ENCODE data around the gene N4BP3.

N4BP3 gene

GRCh38 chr5:178080056-178080455 is 33.3 kb upstream of the N4BP3 start:
- H3K18ac ChIP-seq (ENCODE audit: low read length): no peak overlapping the region
- no peak overlapping the region for H4K5ac ChIP-seq (ENCODE audit: low read length)
- H3K79me1 ChIP-seq (ENCODE audit: low read length): no peaks in the 10 kb centered on the region
- H3K9ac ChIP-seq (ENCODE audit: low read length): no peak overlapping the region
- H3K79me2 ChIP-seq (ENCODE audit: control insufficient read depth, insufficient read depth, low read length): no peaks in the 10 kb centered on the region
- no peaks in the 10 kb centered on the region for H3K27me3 ChIP-seq (ENCODE audit: insufficient read depth, low read length, poor library complexity)
- peak overlapping the region; percentile 42 for H3K56ac ChIP-seq (ENCODE audit: low read length)
- no peaks in the 10 kb centered on the region for H3K4me1 ChIP-seq (ENCODE audit: control insufficient read depth, low read depth, low read length)
- DNase-seq: no peak
- WGBS (ENCODE audit: extremely low coverage, insufficient coverage, low lambda C conversion rate): no CpG with 5 or more reads among the region's 8 CpGs
- H3K4me3 ChIP-seq (ENCODE audit: low read length): no peak overlapping the region
- no peaks in the 10 kb centered on the region for H3K36me3 ChIP-seq (ENCODE audit: control insufficient read depth, insufficient read depth, low read length)
- no peak overlapping the region for H3K4me2 ChIP-seq (ENCODE audit: low read length)
- no peak overlapping the region for H3K23ac ChIP-seq (ENCODE audit: low read length)
- no peak overlapping the region for H3K27ac ChIP-seq (ENCODE audit: low read depth, low read length)
- no peak overlapping the region for H2BK120ac ChIP-seq (ENCODE audit: low read depth, low read length)
- no peak overlapping the region for H2AK5ac ChIP-seq (ENCODE audit: low read length)
- no peak overlapping the region for H2BK5ac ChIP-seq (ENCODE audit: low read length)
- H2BK15ac ChIP-seq (replicated peaks; ENCODE audit: low read depth): no peak overlapping the region
- H3K4ac ChIP-seq (ENCODE audit: low read depth, low read length): no peak overlapping the region
- H4K8ac ChIP-seq (ENCODE audit: low read depth, low read length): no peak overlapping the region

- H3K18ac ChIP-seq (ENCODE audit: low read length): no peak overlapping the region
- H3K79me1 ChIP-seq (ENCODE audit: low read length): no peaks in the 10 kb centered on the region
- no peak overlapping the region for H4K5ac ChIP-seq (ENCODE audit: low read length)
- H2BK5ac ChIP-seq (ENCODE audit: low read length): no peak overlapping the region
- H3K4me3 ChIP-seq (ENCODE audit: low read length): no peak overlapping the region
- no peaks in the 10 kb centered on the region for H3K36me3 ChIP-seq (ENCODE audit: control insufficient read depth, insufficient read depth, low read length)
- no CpG with 5 or more reads among the region's 9 CpGs for WGBS (ENCODE audit: extremely low coverage, insufficient coverage, low lambda C conversion rate)
- H2BK15ac ChIP-seq (replicated peaks; ENCODE audit: low read depth): no peak overlapping the region
- H4K8ac ChIP-seq (ENCODE audit: low read depth, low read length): no peak overlapping the region
- no peak overlapping the region for H3K4me2 ChIP-seq (ENCODE audit: low read length)
- peak; percentile 52 for DNase-seq
- H2AK5ac ChIP-seq (ENCODE audit: low read length): no peak overlapping the region
- no peak overlapping the region for H3K23ac ChIP-seq (ENCODE audit: low read length)
- H3K56ac ChIP-seq (ENCODE audit: low read length): peak overlapping the region; percentile 64
- H3K9ac ChIP-seq (ENCODE audit: low read length): no peak overlapping the region
- no peak overlapping the region for H2BK120ac ChIP-seq (ENCODE audit: low read depth, low read length)
- no peak overlapping the region for H3K27ac ChIP-seq (ENCODE audit: low read depth, low read length)
- no peaks in the 10 kb centered on the region for H3K4me1 ChIP-seq (ENCODE audit: control insufficient read depth, low read depth, low read length)
- H3K79me2 ChIP-seq (ENCODE audit: control insufficient read depth, insufficient read depth, low read length): no peaks in the 10 kb centered on the region
- no peak overlapping the region for H3K4ac ChIP-seq (ENCODE audit: low read depth, low read length)
- H3K27me3 ChIP-seq (ENCODE audit: insufficient read depth, low read length, poor library complexity): no peaks in the 10 kb centered on the region
Observed at GRCh38 chr5:178080618-178081410, 32.5 kb upstream of the N4BP3 start.

DNA sequence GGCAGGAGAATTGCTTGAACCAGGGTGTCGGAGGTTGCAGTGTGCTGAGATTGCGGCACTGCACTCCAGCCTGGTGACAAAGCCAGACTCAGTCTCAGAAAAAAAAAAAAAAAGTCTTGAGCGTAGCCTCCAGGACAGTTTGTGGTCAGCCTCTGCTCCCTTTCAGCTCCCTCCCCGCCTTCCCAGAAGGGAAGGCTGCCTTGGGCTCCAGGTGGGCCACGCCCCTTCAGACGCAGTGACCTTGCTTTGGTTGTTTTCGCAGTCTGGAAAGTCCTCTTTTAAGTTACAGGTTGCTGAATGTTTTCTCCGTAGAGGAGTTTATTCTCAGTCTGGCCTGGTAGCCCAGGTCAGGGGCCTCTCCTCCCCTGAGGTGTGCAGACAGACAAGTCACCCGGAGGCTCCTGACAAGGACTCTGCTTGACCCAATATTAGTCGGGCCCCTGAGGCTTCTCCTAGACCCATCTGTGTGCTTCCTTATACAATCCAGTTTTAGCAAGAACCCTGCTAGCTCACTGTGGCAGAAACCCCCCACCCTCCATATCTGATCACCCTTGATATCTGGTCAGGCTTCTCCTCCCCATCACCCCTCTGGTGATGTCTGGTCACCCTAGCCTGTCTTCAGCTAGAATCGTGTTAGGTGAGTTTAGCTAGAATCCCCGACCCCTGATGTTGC is 31.6 kb upstream of the N4BP3 start:
- no peak overlapping the region for H3K23ac ChIP-seq (ENCODE audit: low read length)
- no CpG with 5 or more reads among the region's 12 CpGs for WGBS (ENCODE audit: extremely low coverage, insufficient coverage, low lambda C conversion rate)
- no peak overlapping the region for H2BK15ac ChIP-seq (replicated peaks; ENCODE audit: low read depth)
- no peak overlapping the region for H3K4ac ChIP-seq (ENCODE audit: low read depth, low read length)
- H3K56ac ChIP-seq (ENCODE audit: low read length): no peak overlapping the region
- H3K27ac ChIP-seq (ENCODE audit: low read depth, low read length): no peak overlapping the region
- no peaks in the 10 kb centered on the region for H3K79me2 ChIP-seq (ENCODE audit: control insufficient read depth, insufficient read depth, low read length)
- H2BK120ac ChIP-seq (ENCODE audit: low read depth, low read length): no peak overlapping the region
- no peak overlapping the region for H3K4me2 ChIP-seq (ENCODE audit: low read length)
- H3K27me3 ChIP-seq (ENCODE audit: insufficient read depth, low read length, poor library complexity): no peaks in the 10 kb centered on the region
- no peak overlapping the region for H3K9ac ChIP-seq (ENCODE audit: low read length)
- no peak overlapping the region for H2AK5ac ChIP-seq (ENCODE audit: low read length)
- H4K8ac ChIP-seq (ENCODE audit: low read depth, low read length): no peak overlapping the region
- no peak overlapping the region for H3K18ac ChIP-seq (ENCODE audit: low read length)
- DNase-seq: no peak
- H3K4me1 ChIP-seq (ENCODE audit: control insufficient read depth, low read depth, low read length): no peaks in the 10 kb centered on the region
- no peaks in the 10 kb centered on the region for H3K36me3 ChIP-seq (ENCODE audit: control insufficient read depth, insufficient read depth, low read length)
- H3K4me3 ChIP-seq (ENCODE audit: low read length): no peak overlapping the region
- H4K5ac ChIP-seq (ENCODE audit: low read length): no peak overlapping the region
- H2BK5ac ChIP-seq (ENCODE audit: low read length): no peak overlapping the region
- no peaks in the 10 kb centered on the region for H3K79me1 ChIP-seq (ENCODE audit: low read length)

DNA sequence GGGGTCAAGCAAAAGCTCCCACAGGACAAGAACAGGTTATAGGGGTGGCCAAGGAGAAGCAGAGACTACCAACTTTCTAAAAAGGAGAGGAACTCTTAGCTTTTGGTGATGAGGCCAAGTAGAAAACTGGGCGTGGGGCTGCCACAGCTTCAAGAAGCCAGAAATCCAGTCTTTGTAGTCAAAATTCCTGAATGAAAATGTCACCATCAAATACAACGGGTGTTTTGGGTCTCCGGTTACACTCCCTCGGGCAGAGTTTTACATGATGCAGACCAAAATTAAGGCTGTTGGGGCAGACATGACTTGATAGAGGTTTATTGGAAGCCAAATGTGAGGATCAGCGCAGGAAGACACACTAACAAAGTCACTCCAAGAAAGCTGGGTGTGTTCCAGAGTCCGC is 29.4 kb upstream of the N4BP3 start:
- Histone ChIP-seq H2BK5ac (ENCODE audit: low read length) (no peak overlapping the region), H3K23ac (ENCODE audit: low read length) (no peak overlapping the region), H3K4ac (ENCODE audit: low read depth, low read length) (no peak overlapping the region), H3K27me3 (ENCODE audit: insufficient read depth, low read length, poor library complexity) (no peaks in the 10 kb centered on the region), H4K8ac (ENCODE audit: low read depth, low read length) (no peak overlapping the region), H4K5ac (ENCODE audit: low read length) (no peak overlapping the region), H3K9ac (ENCODE audit: low read length) (no peak overlapping the region), H3K56ac (ENCODE audit: low read length) (no peak overlapping the region), H2BK120ac (ENCODE audit: low read depth, low read length) (no peak overlapping the region), H3K36me3 (ENCODE audit: control insufficient read depth, insufficient read depth, low read length) (no peaks in the 10 kb centered on the region), H3K4me2 (ENCODE audit: low read length) (no peak overlapping the region), H3K18ac (ENCODE audit: low read length) (no peak overlapping the region), H2BK15ac (replicated peaks; ENCODE audit: low read depth) (no peak overlapping the region), H3K4me1 (ENCODE audit: control insufficient read depth, low read depth, low read length) (no peaks in the 10 kb centered on the region), H3K79me1 (ENCODE audit: low read length) (no peaks in the 10 kb centered on the region), H3K79me2 (ENCODE audit: control insufficient read depth, insufficient read depth, low read length) (no peaks in the 10 kb centered on the region), H2AK5ac (ENCODE audit: low read length) (no peak overlapping the region), H3K27ac (ENCODE audit: low read depth, low read length) (no peak overlapping the region), H3K4me3 (ENCODE audit: low read length) (no peak overlapping the region)
- no CpG with 5 or more reads among the region's 6 CpGs for WGBS (ENCODE audit: extremely low coverage, insufficient coverage, low lambda C conversion rate)
- DNase-seq: peak; percentile 60

GRCh38 chr5:178085316-178085715 is 28.0 kb upstream of the N4BP3 start:
- Histone ChIP-seq H2AK5ac (ENCODE audit: low read length) (no peak overlapping the region), H4K8ac (ENCODE audit: low read depth, low read length) (no peak overlapping the region), H3K4me3 (ENCODE audit: low read length) (no peak overlapping the region), H3K79me2 (ENCODE audit: control insufficient read depth, insufficient read depth, low read length) (no peaks in the 10 kb centered on the region), H3K27me3 (ENCODE audit: insufficient read depth, low read length, poor library complexity) (no peaks in the 10 kb centered on the region), H3K36me3 (ENCODE audit: control insufficient read depth, insufficient read depth, low read length) (no peaks in the 10 kb centered on the region), H3K56ac (ENCODE audit: low read length) (no peak overlapping the region), H2BK120ac (ENCODE audit: low read depth, low read length) (no peak overlapping the region), H3K18ac (ENCODE audit: low read length) (no peak overlapping the region), H3K4me1 (ENCODE audit: control insufficient read depth, low read depth, low read length) (no peaks in the 10 kb centered on the region), H3K4ac (ENCODE audit: low read depth, low read length) (no peak overlapping the region), H3K4me2 (ENCODE audit: low read length) (no peak overlapping the region), H2BK5ac (ENCODE audit: low read length) (no peak overlapping the region), H3K9ac (ENCODE audit: low read length) (no peak overlapping the region), H4K5ac (ENCODE audit: low read length) (no peak overlapping the region), H3K79me1 (ENCODE audit: low read length) (no peaks in the 10 kb centered on the region), H2BK15ac (replicated peaks; ENCODE audit: low read depth) (no peak overlapping the region), H3K27ac (ENCODE audit: low read depth, low read length) (no peak overlapping the region), H3K23ac (ENCODE audit: low read length) (no peak overlapping the region)
- no peak for DNase-seq
- no CpG with 5 or more reads among the region's 6 CpGs for WGBS (ENCODE audit: extremely low coverage, insufficient coverage, low lambda C conversion rate)

Data from mesendoderm (in vitro differentiated cells).